Colonic mucosa (tissue), 4 donors: ENCODE data around the gene GALNT18. TPM values are rescaled to one million over a fixed set of nuclear protein-coding genes. Genes with fewer than 3 reads are reported as not detected.

ENCODE experiments used
- DNase-seq: peaks from one replicate; pipeline ENCODE4 v3.0.0-alpha.2; 2020
- H3K27ac ChIP-seq: fragments of 200-600 bp; one replicate; pipeline ENCODE4 v1.8.0; 2021
- H3K27me3 ChIP-seq: fragments of 200-600 bp; one replicate; pipeline ENCODE4 v1.8.0; 2021
- H3K36me3 ChIP-seq: fragments of 200-600 bp; one replicate; pipeline ENCODE4 v1.8.0; 2021
- H3K4me1 ChIP-seq: fragments of 200-600 bp; one replicate; pipeline ENCODE4 v1.8.0; 2021; ENCODE audit warnings: mild to moderate bottlenecking
- H3K4me3 ChIP-seq: fragments of 200-600 bp; one replicate; pipeline ENCODE4 v1.8.0; 2021
- H3K9ac ChIP-seq, 2 donors: one replicate each; pipeline ENCODE4 v1.7.0; 2013; ENCODE audit warnings: control low read depth in 2 of 2, low read depth in 2 of 2, low read length in 2 of 2
- H3K9me3 ChIP-seq: fragments of 200-600 bp; one replicate; pipeline ENCODE4 v1.8.0; 2021
- CTCF ChIP-seq: fragments of 200-600 bp; IDR thresholded peaks from one replicate; pipeline ENCODE4 v1.8.0; 2022; ENCODE audit warnings: antibody characterized with exemption, mild to moderate bottlenecking
- intact Hi-C: fragments of 100-400 bp; cut with DNase I; formaldehyde crosslinking; loops from one replicate; pipeline ENCODE4 v1.14.1; 2022
- total RNA-seq, 2 donors: library from RNA; stranded (reverse); fragmentation: NEBNext Ultra II Directional in 1 of 2; extraction: Animal tissue kit (Norgen Biotek cat#: 25700) in 1 of 2; gene quantifications; one replicate each; pipeline ENCODE4 v1.2.1, GENCODE V29; 2021
- donor health status: healthy.
- donor health status: DM: no; HTN: no; CAD: no.
- donor health status: DM: no; HTN: no; CAD: no.

The GALNT18 gene
- total RNA-seq, 2 donors from 2014 or later = 3.6 to 8.3 TPM

- TF ChIP-seq CTCF = no peak
- Histone ChIP-seq H3K9ac (no peak overlapping the region), H3K27ac (no peak overlapping the region)
Measured at GRCh38 chr11:11477695-11478420, 143.9 kb downstream of the GALNT18 start.

GRCh38 chr11:11476971-11477645, 144.7 kb downstream of the GALNT18 start:
- no peak for TF ChIP-seq CTCF
- DNase-seq = no peak
- intact Hi-C loops = no loop called here
- Histone ChIP-seq H3K27ac (no peak overlapping the region), H3K4me3 (no peak overlapping the region), H3K27me3 (no peaks in the 10 kb centered on the region), H3K9ac (no peak overlapping the region), H3K36me3 (no peaks in the 10 kb centered on the region), H3K9me3 (no peaks in the 10 kb centered on the region), H3K4me1 (no peaks in the 10 kb centered on the region)

More at GRCh38 chr11:11477695-11478420, 143.9 kb downstream of the GALNT18 start:
- no peak for DNase-seq
- Histone ChIP-seq H3K9me3 (no peaks in the 10 kb centered on the region), H3K36me3 (no peaks in the 10 kb centered on the region), H3K4me3 (no peak overlapping the region), H3K27me3 (no peaks in the 10 kb centered on the region), H3K4me1 (no peaks in the 10 kb centered on the region)
- intact Hi-C loops = no loop called here

GRCh38 chr11:11476499-11476898, 145.3 kb downstream of the GALNT18 start:
- H3K27ac ChIP-seq = no peak overlapping the region
- no peak overlapping the region for H3K9ac ChIP-seq
- no peaks in the 10 kb centered on the region for H3K9me3 ChIP-seq
- DNase-seq = no peak
- no peak overlapping the region for H3K4me3 ChIP-seq
- intact Hi-C loops = no loop called here
- H3K36me3 ChIP-seq = no peaks in the 10 kb centered on the region
- no peaks in the 10 kb centered on the region for H3K27me3 ChIP-seq
- no peaks in the 10 kb centered on the region for H3K4me1 ChIP-seq
- no peak for TF ChIP-seq CTCF

GRCh38 chr11:11472106-11472505, 149.7 kb downstream of the GALNT18 start:
- H3K4me1 ChIP-seq = no peaks in the 10 kb centered on the region
- TF ChIP-seq CTCF = no peak
- H3K9me3 ChIP-seq = no peaks in the 10 kb centered on the region
- no peak overlapping the region for H3K27ac ChIP-seq
- no peaks in the 10 kb centered on the region for H3K27me3 ChIP-seq
- H3K36me3 ChIP-seq = no peaks in the 10 kb centered on the region
- intact Hi-C loops = no loop called here
- H3K4me3 ChIP-seq = no peak overlapping the region
- no peak for DNase-seq
- no peak overlapping the region for H3K9ac ChIP-seq

- H3K27me3 ChIP-seq = no peaks in the 10 kb centered on the region
- no peaks in the 10 kb centered on the region for H3K36me3 ChIP-seq
- intact Hi-C loops = no loop called here
- no peak overlapping the region for H3K4me3 ChIP-seq
- H3K9ac ChIP-seq = no peak overlapping the region
- no peak for TF ChIP-seq CTCF
- no peak for DNase-seq
- H3K9me3 ChIP-seq = no peaks in the 10 kb centered on the region
- H3K4me1 ChIP-seq = no peaks in the 10 kb centered on the region
- H3K27ac ChIP-seq = no peak overlapping the region
Measured at GRCh38 chr11:11471201-11471600, 150.6 kb downstream of the GALNT18 start.
